Vagina (tissue), 2 donors: ENCODE measurements around the gene DEFB132.

Experiments
- CTCF ChIP-seq, 3 experiments: fragments of 450-650 bp in 2 of 3; fragments of 200-600 bp in 1 of 3; sonication (generic) in 1 of 3; IDR thresholded peaks; one replicate each; pipeline ENCODE4 v1.5.1; 2017 to 2019; ENCODE audit warnings: antibody characterized with exemption in 3 of 3, mild to moderate bottlenecking in 2 of 3, moderate library complexity in 2 of 3
- POLR2A ChIP-seq, 2 donors: fragments of 450-650 bp; IDR thresholded peaks; one replicate each; pipeline ENCODE4 v1.6.1; 2017; ENCODE audit warnings: antibody characterized with exemption in 2 of 2, mild to moderate bottlenecking in 2 of 2, moderate library complexity in 2 of 2
- POLR2AphosphoS5 ChIP-seq, 2 donors: sonication (generic); formaldehyde crosslinking; IDR thresholded peaks; one replicate each; pipeline ENCODE4 v1.9.0; 2017; ENCODE audit warnings: antibody characterized with exemption in 2 of 2, mild to moderate bottlenecking in 2 of 2, low read depth in 1 of 2; ENCODE audit not compliant: insufficient read depth in 1 of 2

GRCh38 chr20:301886-302848, 44.6 kb downstream of the DEFB132 start:
- TF ChIP-seq CTCF (IDR thresholded peaks at IDR 0.05) (no peak), POLR2A (IDR thresholded peaks at IDR 0.05) (no peak), POLR2AphosphoS5 (IDR thresholded peaks at IDR 0.05; ENCODE audit: insufficient read depth in 1 of 2, low read depth in 1 of 2) (no peak)
